ENCODE data around the gene KISS1. TPM values are rescaled to one million over a fixed set of nuclear protein-coding genes. Genes with fewer than 3 reads are reported as not detected.

The KISS1 gene
- total RNA-seq, 1 experiment from 2014 or later: 1.3 TPM

- H3K9ac ChIP-seq (ENCODE audit: low read length): no peak overlapping the region
- no peaks in the 10 kb centered on the region for H3K27me3 ChIP-seq (ENCODE audit: insufficient read depth, low read length)
- H3K79me2 ChIP-seq (ENCODE audit: insufficient read depth, low read length): no peaks in the 10 kb centered on the region
- no TSS peak for BruUV-seq (replicated peaks)
- intact Hi-C loops (cut with micrococcal nuclease): no loop called here
- ChIA-PET CTCF (interaction anchor here (0.6 kb wide), 1 partner anchor 550 kb away, joined by 3 read pairs; no protein-coding TSS in a partner anchor), POLR2A (no interaction called here), RAD21 (ENCODE audit: low non-redundant PET in 1 of 2, low total read pairs in 2 of 2, uncharacterized antibody in 2 of 2, unreplicated experiment in 2 of 2) (no interaction called here)
- no peak for TF ChIP-seq SP1 (IDR thresholded peaks at IDR 0.05; ENCODE audit: low read depth)
- TF ChIP-seq YY1 (IDR thresholded peaks at IDR 0.05; ENCODE audit: extremely low read depth, insufficient replicate concordance, low read depth, low read length): no peak
- TF ChIP-seq JUND (IDR thresholded peaks at IDR 0.05): no peak
- no peak for TF ChIP-seq SRF (IDR thresholded peaks at IDR 0.05; ENCODE audit: low read depth)
- no peak for TF ChIP-seq ATF3 (IDR thresholded peaks at IDR 0.05)
- no peak for TF ChIP-seq TCF7L2 (IDR thresholded peaks at IDR 0.05; ENCODE audit: borderline replicate concordance, extremely low read depth, insufficient read depth, insufficient read length)
- no peak for TF ChIP-seq RAD21 (IDR thresholded peaks at IDR 0.05; ENCODE audit: low read depth)
- no peak for TF ChIP-seq POLR2AphosphoS5 (IDR thresholded peaks at IDR 0.05; ENCODE audit: low read depth, low read length)
- no peak for TF ChIP-seq SIN3A (IDR thresholded peaks at IDR 0.05; ENCODE audit: low read depth)
- no peak for TF ChIP-seq MAX (IDR thresholded peaks at IDR 0.05)
- TF ChIP-seq FOSL1 (IDR thresholded peaks at IDR 0.05; ENCODE audit: low read depth): no peak
- no peak for TF ChIP-seq ZNF274 (IDR thresholded peaks at IDR 0.05; ENCODE audit: low read depth, low read length)
- no peak for TF ChIP-seq ZFX (IDR thresholded peaks at IDR 0.05)
- no peak for TF ChIP-seq CTCF (IDR thresholded peaks at IDR 0.05 in 2 of 3, conservative IDR thresholded peaks at IDR 0.05 in 1 of 3; ENCODE audit: borderline replicate concordance in 1 of 3, insufficient read depth in 1 of 3, low read depth in 2 of 3, low read length in 2 of 3)
- TF ChIP-seq ELF1 (IDR thresholded peaks at IDR 0.05; ENCODE audit: borderline replicate concordance, low read depth): no peak
- H4K20me1 ChIP-seq (ENCODE audit: insufficient read depth): no peaks in the 10 kb centered on the region
- ATAC-seq: no peak
- DNase-seq (ENCODE audit: low read depth, low spot score): no peak
- H3K4me2 ChIP-seq (ENCODE audit: low read length): no peak overlapping the region
- no peaks in the 10 kb centered on the region for H3K9me3 ChIP-seq (ENCODE audit: control insufficient read depth in 1 of 2, insufficient read depth in 1 of 2, low read depth in 1 of 2, low read length in 2 of 2)
- no peak overlapping the region for H3K27ac ChIP-seq (ENCODE audit: low read depth, low read length)
- peaks cover 0 to 2% of the 10 kb centered on the region in 2 experiments; a peak in 1 of 4 replicates for H3K4me1 ChIP-seq (ENCODE audit: control insufficient read depth in 1 of 2, insufficient read depth in 2 of 2, low read length in 2 of 2)
- no peak overlapping the region for H3K4me3 ChIP-seq (replicated peaks in 1 of 2; ENCODE audit: low read depth in 1 of 2, low read length in 2 of 2)
- no peaks in the 10 kb centered on the region for H3K9me2 ChIP-seq (ENCODE audit: insufficient read depth)
- H2AFZ ChIP-seq (ENCODE audit: low read depth, low read length, poor library complexity, severe bottlenecking): no peak overlapping the region
- no peaks in the 10 kb centered on the region for H3K36me3 ChIP-seq (ENCODE audit: control insufficient read depth in 1 of 2, insufficient read depth in 2 of 2, low read length in 2 of 2)
Observed at GRCh38 chr1:204145033-204145504, 51.2 kb downstream of the KISS1 start.
